GM12874 (cell line): ENCODE measurements around the gene RBM18.

ENCODE experiments used
- TF ChIP-seq, protein P1 (sequence below): IDR thresholded peaks from 2 replicates; pipeline ENCODE4 v1.5.1; 2011; ENCODE audit warnings: low read depth, mild to moderate bottlenecking, control low read depth, low read length, moderate library complexity; ENCODE audit not compliant: insufficient read depth

RBM18 gene

DNA sequence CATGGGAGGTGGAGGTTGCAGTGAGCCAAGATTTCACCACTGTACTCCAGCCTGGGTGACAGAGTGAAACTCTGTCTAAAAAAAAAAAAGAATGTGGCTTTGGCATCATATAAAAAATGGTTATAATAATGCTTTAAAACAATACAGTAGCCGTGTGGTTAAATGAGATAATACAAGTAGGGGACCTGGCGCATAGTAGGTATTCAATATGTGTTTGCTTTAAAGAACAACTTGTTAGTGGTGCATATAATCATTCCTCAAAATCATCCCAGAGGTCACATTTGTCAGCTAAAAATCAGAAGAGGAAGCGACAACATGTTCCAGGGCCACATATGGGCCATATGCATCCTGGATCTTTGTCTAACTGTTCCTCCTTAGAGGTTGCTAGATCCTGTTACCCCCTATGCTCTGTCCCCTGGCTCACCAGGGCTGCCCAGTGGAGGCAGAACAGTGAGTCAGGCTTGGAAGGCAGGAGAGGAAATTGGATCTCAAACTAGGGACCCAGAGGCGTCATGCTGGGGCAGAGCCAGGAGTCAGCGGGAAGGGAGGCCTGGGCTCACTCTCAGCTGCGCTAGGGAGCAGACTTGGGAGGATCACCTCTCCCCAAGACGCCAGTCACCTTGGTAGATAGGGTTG lies 63.6 kb downstream of the RBM18 start:
- TF ChIP-seq, protein P1, sequence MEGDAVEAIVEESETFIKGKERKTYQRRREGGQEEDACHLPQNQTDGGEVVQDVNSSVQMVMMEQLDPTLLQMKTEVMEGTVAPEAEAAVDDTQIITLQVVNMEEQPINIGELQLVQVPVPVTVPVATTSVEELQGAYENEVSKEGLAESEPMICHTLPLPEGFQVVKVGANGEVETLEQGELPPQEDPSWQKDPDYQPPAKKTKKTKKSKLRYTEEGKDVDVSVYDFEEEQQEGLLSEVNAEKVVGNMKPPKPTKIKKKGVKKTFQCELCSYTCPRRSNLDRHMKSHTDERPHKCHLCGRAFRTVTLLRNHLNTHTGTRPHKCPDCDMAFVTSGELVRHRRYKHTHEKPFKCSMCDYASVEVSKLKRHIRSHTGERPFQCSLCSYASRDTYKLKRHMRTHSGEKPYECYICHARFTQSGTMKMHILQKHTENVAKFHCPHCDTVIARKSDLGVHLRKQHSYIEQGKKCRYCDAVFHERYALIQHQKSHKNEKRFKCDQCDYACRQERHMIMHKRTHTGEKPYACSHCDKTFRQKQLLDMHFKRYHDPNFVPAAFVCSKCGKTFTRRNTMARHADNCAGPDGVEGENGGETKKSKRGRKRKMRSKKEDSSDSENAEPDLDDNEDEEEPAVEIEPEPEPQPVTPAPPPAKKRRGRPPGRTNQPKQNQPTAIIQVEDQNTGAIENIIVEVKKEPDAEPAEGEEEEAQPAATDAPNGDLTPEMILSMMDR: no peak

GRCh38 chr9:122197882-122198281 lies 66.8 kb downstream of the RBM18 start:
- TF ChIP-seq, protein P1: no peak

- TF ChIP-seq, protein P1: no peak
Observed at GRCh38 chr9:122197426-122197825, 67.2 kb downstream of the RBM18 start.

GRCh38 chr9:122195875-122196274 lies 68.8 kb downstream of the RBM18 start:
- TF ChIP-seq, protein P1: no peak

DNA sequence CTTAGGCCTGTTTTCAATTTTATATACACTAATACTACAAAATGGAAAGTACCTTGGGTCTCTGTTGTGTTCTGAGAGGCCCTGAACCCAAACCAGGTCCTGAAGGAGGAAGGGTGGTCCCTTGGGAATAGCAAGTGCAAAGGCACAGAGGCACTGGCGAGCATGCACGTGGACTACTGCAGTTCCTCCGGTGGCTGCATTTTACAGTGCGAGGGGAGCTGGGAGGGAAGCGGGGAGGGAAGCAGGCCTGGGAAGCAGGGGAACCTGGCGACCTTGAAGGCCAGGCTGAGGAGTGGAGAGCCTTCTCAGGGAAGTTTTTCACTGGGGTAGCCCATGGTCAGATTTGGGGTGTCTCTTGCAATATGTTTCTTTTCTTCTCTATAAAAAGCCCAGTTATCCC lies 71.0 kb downstream of the RBM18 start:
- TF ChIP-seq, protein P1: no peak

GRCh38 chr9:122192914-122193525 lies 71.6 kb downstream of the RBM18 start:
- TF ChIP-seq, protein P1: no peak

- TF ChIP-seq, protein P1: no peak
Observed at GRCh38 chr9:122192261-122192875, 72.3 kb downstream of the RBM18 start.
